ENCODE results near the gene NUP93.

Gene NUP93

DNA sequence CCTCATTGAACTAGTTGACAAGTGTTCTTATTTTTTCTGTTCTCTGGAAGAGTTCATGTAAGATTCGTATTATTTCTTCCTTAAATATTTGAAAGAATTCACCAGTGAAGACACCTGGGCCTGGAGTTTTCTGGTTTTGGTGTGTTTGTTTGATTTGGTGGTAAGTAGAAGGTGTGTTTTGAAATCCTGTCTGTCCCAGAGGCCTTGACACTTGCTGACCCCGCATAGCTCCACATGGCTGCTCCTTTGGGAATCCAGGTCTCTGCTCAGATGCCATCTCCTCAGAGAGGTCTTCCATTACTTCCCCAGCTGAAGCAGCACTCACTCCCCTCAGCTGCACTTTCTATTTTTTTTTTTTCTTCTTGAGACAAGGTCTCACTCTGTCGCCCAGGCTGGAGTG lies 5.7 kb upstream of the NUP93 start:
- no peaks in the 10 kb centered on the region for H3F3A ChIP-seq (ENCODE audit: insufficient read depth, low read length)
- H4K20me1 ChIP-seq (ENCODE audit: insufficient read depth, low read length), result no peaks in the 10 kb centered on the region
- no peak overlapping the region for H2AFZ ChIP-seq (ENCODE audit: low read length)
- no peak overlapping the region for H3K4me3 ChIP-seq (ENCODE audit: low read length)
- no peak overlapping the region for H3K27ac ChIP-seq (ENCODE audit: low read length)
- TF ChIP-seq EZH2phosphoT487 (IDR thresholded peaks at IDR 0.05; ENCODE audit: low read length) (no peak), EZH2 (optimal IDR thresholded peaks at IDR 0.05; ENCODE audit: low read depth, low read length) (no peak)
- TF ChIP-seq, protein P1, sequence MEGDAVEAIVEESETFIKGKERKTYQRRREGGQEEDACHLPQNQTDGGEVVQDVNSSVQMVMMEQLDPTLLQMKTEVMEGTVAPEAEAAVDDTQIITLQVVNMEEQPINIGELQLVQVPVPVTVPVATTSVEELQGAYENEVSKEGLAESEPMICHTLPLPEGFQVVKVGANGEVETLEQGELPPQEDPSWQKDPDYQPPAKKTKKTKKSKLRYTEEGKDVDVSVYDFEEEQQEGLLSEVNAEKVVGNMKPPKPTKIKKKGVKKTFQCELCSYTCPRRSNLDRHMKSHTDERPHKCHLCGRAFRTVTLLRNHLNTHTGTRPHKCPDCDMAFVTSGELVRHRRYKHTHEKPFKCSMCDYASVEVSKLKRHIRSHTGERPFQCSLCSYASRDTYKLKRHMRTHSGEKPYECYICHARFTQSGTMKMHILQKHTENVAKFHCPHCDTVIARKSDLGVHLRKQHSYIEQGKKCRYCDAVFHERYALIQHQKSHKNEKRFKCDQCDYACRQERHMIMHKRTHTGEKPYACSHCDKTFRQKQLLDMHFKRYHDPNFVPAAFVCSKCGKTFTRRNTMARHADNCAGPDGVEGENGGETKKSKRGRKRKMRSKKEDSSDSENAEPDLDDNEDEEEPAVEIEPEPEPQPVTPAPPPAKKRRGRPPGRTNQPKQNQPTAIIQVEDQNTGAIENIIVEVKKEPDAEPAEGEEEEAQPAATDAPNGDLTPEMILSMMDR (IDR thresholded peaks at IDR 0.05; ENCODE audit: low read length), result no peak
- no peak overlapping the region for H3K4me2 ChIP-seq (ENCODE audit: low read depth, low read length)
- H3K79me2 ChIP-seq (ENCODE audit: low read length), result no peaks in the 10 kb centered on the region
- no peak overlapping the region for H3K9ac ChIP-seq (ENCODE audit: low read length)
- H3K27me3 ChIP-seq (replicated peaks; ENCODE audit: insufficient read depth, low read length), result no peaks in the 10 kb centered on the region
- DNase-seq, result no peak
- no peaks in the 10 kb centered on the region for H3K9me3 ChIP-seq (replicated peaks; ENCODE audit: insufficient read depth, low read length)
- H3K4me1 ChIP-seq (ENCODE audit: low read length), result no peaks in the 10 kb centered on the region
- H3K36me3 ChIP-seq (replicated peaks; ENCODE audit: insufficient read depth, low read length), result no peaks in the 10 kb centered on the region
- H3K9me2 ChIP-seq (replicated peaks; ENCODE audit: insufficient read depth, low read length), result no peaks in the 10 kb centered on the region

DNA sequence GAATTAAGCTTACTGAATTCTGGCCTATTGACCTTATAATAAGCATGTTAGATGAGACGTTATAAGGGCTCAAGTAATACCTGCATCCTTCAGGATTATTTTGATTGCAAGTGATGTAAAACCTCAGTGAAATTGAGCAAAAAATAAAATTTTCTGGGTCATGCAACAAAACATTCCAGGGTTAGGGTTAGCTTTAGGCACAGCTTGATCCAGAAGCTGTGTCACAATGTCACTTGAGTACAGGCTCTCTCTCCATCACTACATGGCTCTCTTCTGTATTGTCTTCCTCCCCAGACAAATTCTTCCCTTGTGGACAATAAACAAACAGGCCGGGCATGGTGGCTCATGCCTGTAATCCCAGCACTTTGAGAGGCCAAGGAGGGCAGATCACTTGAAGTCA lies 3.6 kb upstream of the NUP93 start:
- Histone ChIP-seq H4K20me1 (ENCODE audit: insufficient read depth, low read length) (no peaks in the 10 kb centered on the region), H3K9me3 (replicated peaks; ENCODE audit: insufficient read depth, low read length) (no peaks in the 10 kb centered on the region), H3K36me3 (replicated peaks; ENCODE audit: insufficient read depth, low read length) (no peaks in the 10 kb centered on the region), H3F3A (ENCODE audit: insufficient read depth, low read length) (no peaks in the 10 kb centered on the region), H3K4me3 (ENCODE audit: low read length) (no peak overlapping the region), H3K79me2 (ENCODE audit: low read length) (peaks cover 13% of the 10 kb centered on the region), H3K27me3 (replicated peaks; ENCODE audit: insufficient read depth, low read length) (no peaks in the 10 kb centered on the region), H3K9ac (ENCODE audit: low read length) (no peak overlapping the region), H3K4me1 (ENCODE audit: low read length) (peaks cover 5% of the 10 kb centered on the region; the same call in 1 of the 2 replicates), H3K4me2 (ENCODE audit: low read depth, low read length) (no peak overlapping the region), H2AFZ (ENCODE audit: low read length) (no peak overlapping the region), H3K27ac (ENCODE audit: low read length) (no peak overlapping the region), H3K9me2 (replicated peaks; ENCODE audit: insufficient read depth, low read length) (no peaks in the 10 kb centered on the region)
- TF ChIP-seq EZH2 (optimal IDR thresholded peaks at IDR 0.05; ENCODE audit: low read depth, low read length) (no peak), EZH2phosphoT487 (IDR thresholded peaks at IDR 0.05; ENCODE audit: low read length) (no peak)
- TF ChIP-seq, protein P1 (IDR thresholded peaks at IDR 0.05; ENCODE audit: low read length), result no peak
- no peak for DNase-seq

DNA sequence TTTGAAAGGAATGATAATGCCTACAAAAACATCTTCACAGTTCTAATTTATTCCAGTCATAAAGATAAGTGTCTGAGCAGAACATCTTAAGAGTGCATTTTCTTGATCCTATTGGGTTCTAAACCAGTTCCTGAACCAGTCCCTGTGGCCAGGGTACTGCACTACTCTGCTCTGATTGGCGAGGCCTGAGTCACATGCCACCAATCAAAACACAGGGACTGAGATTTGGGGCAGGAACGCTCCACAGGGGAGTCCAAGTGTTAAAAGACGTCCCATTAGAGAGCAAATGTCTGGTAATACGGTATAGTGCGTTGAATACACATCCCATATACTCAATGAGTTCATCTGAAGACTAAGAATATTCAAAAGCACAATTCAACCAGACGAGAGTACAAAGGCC lies 3.0 kb upstream of the NUP93 start:
- Histone ChIP-seq H3K9me3 (replicated peaks; ENCODE audit: insufficient read depth, low read length) (no peaks in the 10 kb centered on the region), H3K4me3 (ENCODE audit: low read length) (no peak overlapping the region), H3F3A (ENCODE audit: insufficient read depth, low read length) (no peaks in the 10 kb centered on the region), H2AFZ (ENCODE audit: low read length) (no peak overlapping the region), H3K9me2 (replicated peaks; ENCODE audit: insufficient read depth, low read length) (no peaks in the 10 kb centered on the region), H3K79me2 (ENCODE audit: low read length) (peaks cover 19% of the 10 kb centered on the region), H3K27me3 (replicated peaks; ENCODE audit: insufficient read depth, low read length) (no peaks in the 10 kb centered on the region), H3K27ac (ENCODE audit: low read length) (no peak overlapping the region), H3K4me1 (ENCODE audit: low read length) (peaks cover 6% of the 10 kb centered on the region), H3K4me2 (ENCODE audit: low read depth, low read length) (no peak overlapping the region), H4K20me1 (ENCODE audit: insufficient read depth, low read length) (no peaks in the 10 kb centered on the region), H3K9ac (ENCODE audit: low read length) (no peak overlapping the region), H3K36me3 (replicated peaks; ENCODE audit: insufficient read depth, low read length) (no peaks in the 10 kb centered on the region)
- DNase-seq, result no peak
- TF ChIP-seq EZH2 (optimal IDR thresholded peaks at IDR 0.05; ENCODE audit: low read depth, low read length), result no peak
- TF ChIP-seq, protein P1 (IDR thresholded peaks at IDR 0.05; ENCODE audit: low read length), result no peak
- no peak for TF ChIP-seq EZH2phosphoT487 (IDR thresholded peaks at IDR 0.05; ENCODE audit: low read length)

Data from MM.1S (cell line).